GM12872 (cell line): ENCODE measurements around the gene OTC.

Source experiments
- CTCF ChIP-seq: IDR thresholded peaks from 3 replicates; pipeline ENCODE4 v1.5.1; 2011; ENCODE audit warnings: low read depth, mild to moderate bottlenecking, low read length, moderate library complexity; ENCODE audit not compliant: insufficient read depth

OTC gene

GRCh38 chrX:38318606-38319005 lies 33.8 kb upstream of the OTC start:
- TF ChIP-seq CTCF, result no peak

- TF ChIP-seq CTCF, result no peak
Measured at GRCh38 chrX:38320819-38321218, 31.6 kb upstream of the OTC start.

GRCh38 chrX:38326086-38326485 lies 26.3 kb upstream of the OTC start:
- no peak for TF ChIP-seq CTCF

DNA sequence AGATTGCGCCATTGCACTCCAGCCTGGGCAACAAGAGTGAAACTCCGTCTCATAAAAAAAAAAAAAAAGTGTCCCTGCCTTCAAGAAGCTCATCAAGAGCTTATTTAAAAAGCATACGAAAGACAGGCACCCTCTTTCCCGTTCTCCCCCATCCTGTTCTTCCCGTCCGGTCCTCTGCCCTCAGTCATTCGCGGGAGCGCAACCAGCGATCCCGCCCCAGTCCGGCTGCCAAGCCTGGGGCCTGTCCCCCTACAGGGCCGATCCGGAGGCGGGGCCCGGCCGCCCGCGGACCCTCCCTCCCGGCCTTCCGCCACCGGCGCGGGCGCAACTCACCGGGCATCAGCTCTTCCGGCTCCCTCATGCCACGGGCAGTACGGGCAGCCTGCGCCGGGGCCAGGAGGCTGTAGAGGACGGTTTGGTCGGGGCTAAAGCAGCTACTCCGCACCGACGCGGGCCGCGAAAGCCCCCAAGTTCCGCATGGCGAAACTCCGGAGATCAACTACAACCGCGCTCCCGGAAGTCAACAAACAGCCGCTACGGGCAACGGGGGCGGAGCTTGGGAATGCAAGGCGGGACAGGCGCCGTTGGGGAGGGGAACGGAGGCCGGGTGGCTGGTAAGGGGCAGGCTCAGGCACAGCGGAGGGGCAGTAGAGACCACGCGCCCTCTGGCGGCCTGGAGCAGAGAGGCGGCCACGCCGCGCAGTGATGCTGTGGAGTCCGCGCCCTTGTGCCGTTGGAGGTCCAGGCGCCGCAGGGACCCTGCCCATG lies 25.2 kb upstream of the OTC start, which contains the start of gene RPGR:
TSS of gene RPGR (minus strand) at position 503 of the 768 bp plus-strand sequence. CDS start at position 361, 142 bp downstream.
- peak; percentile 80 for TF ChIP-seq CTCF

- TF ChIP-seq CTCF, result no peak
Measured at GRCh38 chrX:38327775-38328081, 24.7 kb upstream of the OTC start.

DNA sequence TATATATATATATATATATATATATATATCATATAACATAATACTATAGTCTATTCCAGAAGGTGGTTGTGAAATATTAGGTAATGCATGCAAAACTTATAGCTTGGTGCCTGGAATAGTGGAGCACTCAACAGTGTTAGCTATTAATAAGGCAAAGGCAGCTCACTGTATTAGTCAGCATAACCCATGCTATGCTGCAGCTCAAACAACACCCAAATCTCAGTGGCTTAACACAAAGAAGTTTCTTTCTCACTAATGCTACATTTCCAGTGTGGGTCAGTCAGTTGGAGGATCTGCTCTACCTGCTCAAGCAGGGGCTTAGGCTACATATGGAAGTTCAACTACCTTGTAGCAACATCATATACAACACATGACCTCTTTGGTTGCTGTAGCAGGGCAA lies 19.9 kb upstream of the OTC start:
- TF ChIP-seq CTCF, result no peak

DNA sequence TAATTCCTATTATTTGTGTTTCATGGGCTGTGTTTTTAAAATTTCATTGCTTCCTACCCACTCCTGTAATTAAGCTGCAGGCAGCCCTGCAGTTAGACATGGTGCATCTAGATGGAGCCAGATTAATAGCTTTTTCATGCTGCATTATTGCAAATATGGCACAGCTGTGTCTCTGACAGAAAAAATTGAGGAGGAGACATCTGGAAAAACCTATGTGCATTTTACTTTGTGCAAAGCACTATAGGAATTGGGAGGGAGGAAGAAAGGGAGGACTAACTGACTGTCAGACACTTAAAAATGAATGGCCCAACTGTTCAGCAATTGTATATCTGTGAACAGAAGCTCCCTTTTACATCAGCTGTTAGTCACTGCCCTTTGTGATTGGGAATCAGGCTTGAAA lies 17.0 kb upstream of the OTC start:
- TF ChIP-seq CTCF, result no peak
